ENCODE data around the gene TRAPPC2L.

DNA sequence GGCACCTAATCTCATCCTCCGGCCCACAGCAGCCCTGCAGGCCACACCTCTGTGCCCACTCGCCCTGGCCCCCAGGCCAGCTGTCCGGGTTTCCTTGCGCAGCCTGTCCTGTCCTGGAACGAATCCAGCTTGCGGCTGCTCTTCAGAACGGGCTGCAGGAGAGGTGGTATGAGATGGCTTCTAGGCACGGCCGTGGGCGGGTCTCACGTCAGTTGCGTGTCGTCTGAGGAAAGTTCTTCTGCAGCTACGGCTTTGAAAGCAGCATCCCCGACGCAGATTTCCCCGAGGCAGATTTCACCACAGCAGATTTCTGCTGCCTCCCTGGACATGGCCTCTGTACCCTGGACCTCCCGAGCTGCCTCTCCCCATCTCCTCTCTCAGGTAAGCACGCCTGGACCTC, 18.4 kb upstream of the TRAPPC2L start:
- TF ChIP-seq SREBF2 (IDR thresholded peaks at IDR 0.05; ENCODE audit: low read length): no peak
- TF ChIP-seq CTCF (IDR thresholded peaks at IDR 0.05 in 2 of 3, conservative IDR thresholded peaks at IDR 0.05 in 1 of 3; ENCODE audit: control insufficient read depth in 2 of 3, extremely low read depth in 1 of 3, insufficient read depth in 1 of 3, low read depth in 3 of 3, low read length in 3 of 3): no peak
- TF ChIP-seq POLR2A (IDR thresholded peaks at IDR 0.05; ENCODE audit: low read depth, low read length): no peak
- no peak for TF ChIP-seq ZSCAN29 (IDR thresholded peaks at IDR 0.05)
- no peak for TF ChIP-seq MTA3 (IDR thresholded peaks at IDR 0.05; ENCODE audit: borderline replicate concordance, low read length)
- no peak for TF ChIP-seq EP300 (IDR thresholded peaks at IDR 0.05; ENCODE audit: borderline replicate concordance in 1 of 2, control insufficient read depth in 1 of 2, low read depth in 2 of 2, low read length in 2 of 2)
- TF ChIP-seq ASH2L (IDR thresholded peaks at IDR 0.05; ENCODE audit: borderline replicate concordance, low read depth): no peak
- TF ChIP-seq MAX (IDR thresholded peaks at IDR 0.05; ENCODE audit: low read depth, low read length): no peak
- TF ChIP-seq SMAD1 (IDR thresholded peaks at IDR 0.05; ENCODE audit: low read depth, partially characterized antibody): no peak

Measured in GM12878 (cell line).